Suprapubic skin (tissue), 3 donors: ENCODE results near the gene PLA2G2D.

Source experiments
- EP300 ChIP-seq: sonication (generic); formaldehyde crosslinking; IDR thresholded peaks from one replicate; pipeline ENCODE4 v1.6.1; 2017; ENCODE audit warnings: antibody characterized with exemption
- POLR2A ChIP-seq, 2 donors: fragments of 450-650 bp; IDR thresholded peaks; one replicate each; pipeline ENCODE4 v1.6.1; 2017; ENCODE audit warnings: antibody characterized with exemption in 2 of 2, mild to moderate bottlenecking in 2 of 2, moderate library complexity in 2 of 2
- TF ChIP-seq, protein P1 (sequence below), 2 donors: fragments of 200-600 bp in 1 of 2; fragments of 450-650 bp in 1 of 2; sonication (generic) in 1 of 2; IDR thresholded peaks; one replicate each; pipeline ENCODE4 v1.5.1; 2016 to 2019; ENCODE audit warnings: antibody characterized with exemption in 2 of 2, mild to moderate bottlenecking in 1 of 2, moderate library complexity in 1 of 2

DNA sequence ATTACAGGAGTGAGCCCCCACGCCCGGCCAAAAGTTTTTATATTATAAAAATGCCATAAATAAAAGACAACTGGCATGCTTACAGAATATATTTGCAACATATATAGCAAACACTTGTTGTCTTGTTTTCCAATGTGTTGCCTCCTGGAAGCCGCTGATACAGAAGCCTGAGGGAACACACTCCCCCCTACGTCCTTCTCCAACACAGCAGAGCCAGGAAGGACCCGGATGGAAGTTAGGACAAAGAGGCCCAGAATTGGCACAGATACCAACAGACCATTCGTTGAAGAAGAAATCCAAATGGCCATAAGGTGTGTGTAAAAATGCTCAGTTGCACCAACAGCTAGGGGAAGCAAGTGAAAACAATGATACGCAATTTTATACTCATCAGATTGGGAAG lies 50.6 kb downstream of the PLA2G2D start:
- TF ChIP-seq POLR2A (IDR thresholded peaks at IDR 0.05) (no peak), EP300 (no peak)
- TF ChIP-seq, protein P1, sequence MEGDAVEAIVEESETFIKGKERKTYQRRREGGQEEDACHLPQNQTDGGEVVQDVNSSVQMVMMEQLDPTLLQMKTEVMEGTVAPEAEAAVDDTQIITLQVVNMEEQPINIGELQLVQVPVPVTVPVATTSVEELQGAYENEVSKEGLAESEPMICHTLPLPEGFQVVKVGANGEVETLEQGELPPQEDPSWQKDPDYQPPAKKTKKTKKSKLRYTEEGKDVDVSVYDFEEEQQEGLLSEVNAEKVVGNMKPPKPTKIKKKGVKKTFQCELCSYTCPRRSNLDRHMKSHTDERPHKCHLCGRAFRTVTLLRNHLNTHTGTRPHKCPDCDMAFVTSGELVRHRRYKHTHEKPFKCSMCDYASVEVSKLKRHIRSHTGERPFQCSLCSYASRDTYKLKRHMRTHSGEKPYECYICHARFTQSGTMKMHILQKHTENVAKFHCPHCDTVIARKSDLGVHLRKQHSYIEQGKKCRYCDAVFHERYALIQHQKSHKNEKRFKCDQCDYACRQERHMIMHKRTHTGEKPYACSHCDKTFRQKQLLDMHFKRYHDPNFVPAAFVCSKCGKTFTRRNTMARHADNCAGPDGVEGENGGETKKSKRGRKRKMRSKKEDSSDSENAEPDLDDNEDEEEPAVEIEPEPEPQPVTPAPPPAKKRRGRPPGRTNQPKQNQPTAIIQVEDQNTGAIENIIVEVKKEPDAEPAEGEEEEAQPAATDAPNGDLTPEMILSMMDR (IDR thresholded peaks at IDR 0.05), result no peak
